Stimulated activated CD4-positive, alpha-beta T cell treated with anti-CD3 and anti-CD28 coated beads, Interleukin-4, amount 100 ng/mL, for 1 hour (primary cell): ENCODE data around the gene CLIC4.
"Not testable (repeated sequence)": the region's sequence is repeated elsewhere in the genome, so short reads cannot be mapped to it uniquely, and the experiment has no call there.

Experiments
- DNase-seq: peaks from one replicate; pipeline ENCODE4 v3.0.0-alpha.2; 2020

CLIC4 gene

DNA sequence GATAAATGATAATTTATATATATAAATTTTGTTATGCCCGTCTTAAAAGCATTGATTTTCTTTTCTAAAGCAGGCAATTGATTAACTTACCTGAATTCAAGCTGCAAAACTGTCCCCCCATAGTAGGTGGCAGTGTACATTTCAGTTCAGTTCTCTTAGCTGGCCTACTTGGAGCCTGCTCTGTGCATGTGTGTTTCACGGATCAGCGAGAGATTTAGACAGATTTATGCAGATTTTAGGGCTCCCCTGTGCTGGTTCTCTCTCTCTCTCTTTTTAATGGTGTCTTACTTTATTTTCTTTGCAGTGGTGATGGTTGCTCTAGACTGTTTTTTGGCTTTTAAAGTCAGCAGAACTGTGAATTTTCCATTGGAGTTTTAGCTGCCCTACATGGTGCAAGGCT, 30.7 kb downstream of the CLIC4 start:
- no peak for DNase-seq

DNA sequence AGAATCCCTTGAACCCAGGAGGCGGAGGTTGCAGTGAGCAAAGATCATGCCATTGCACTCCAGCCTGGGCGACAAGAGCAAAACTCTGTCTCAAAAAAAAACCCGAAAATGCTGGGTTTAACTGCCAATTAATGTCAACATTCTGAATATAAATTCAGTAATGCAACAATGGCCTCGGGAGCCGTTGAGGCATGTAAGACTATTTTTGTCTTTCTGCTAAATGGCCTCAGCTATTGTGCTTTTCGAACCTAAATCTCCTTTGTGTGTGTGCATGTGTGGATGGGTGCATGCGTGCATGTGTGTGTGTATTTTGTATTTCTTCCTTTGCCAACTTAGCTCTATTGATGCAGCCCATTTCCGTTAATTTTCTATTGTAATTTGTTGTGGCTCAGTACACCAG, 31.6 kb downstream of the CLIC4 start:
- no peak for DNase-seq

DNA sequence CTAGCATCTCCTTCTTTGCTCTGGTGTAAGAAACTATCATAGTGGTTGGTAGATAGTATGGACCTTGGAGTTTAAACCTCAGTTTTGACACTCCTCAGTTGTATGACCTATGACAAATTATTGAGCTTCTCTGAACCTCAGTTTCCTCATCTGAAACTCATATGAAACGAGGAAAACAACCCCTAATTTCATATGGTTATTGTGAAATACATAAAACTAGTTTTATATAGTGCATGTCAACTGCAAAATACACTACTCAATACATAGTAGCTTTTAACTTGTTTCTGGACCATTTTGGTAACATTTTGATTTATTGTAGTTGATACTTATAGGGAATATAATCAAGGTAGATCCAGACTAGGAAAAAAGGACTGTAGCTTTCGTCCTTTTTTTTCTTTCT, 32.9 kb downstream of the CLIC4 start:
- DNase-seq: no peak

DNA sequence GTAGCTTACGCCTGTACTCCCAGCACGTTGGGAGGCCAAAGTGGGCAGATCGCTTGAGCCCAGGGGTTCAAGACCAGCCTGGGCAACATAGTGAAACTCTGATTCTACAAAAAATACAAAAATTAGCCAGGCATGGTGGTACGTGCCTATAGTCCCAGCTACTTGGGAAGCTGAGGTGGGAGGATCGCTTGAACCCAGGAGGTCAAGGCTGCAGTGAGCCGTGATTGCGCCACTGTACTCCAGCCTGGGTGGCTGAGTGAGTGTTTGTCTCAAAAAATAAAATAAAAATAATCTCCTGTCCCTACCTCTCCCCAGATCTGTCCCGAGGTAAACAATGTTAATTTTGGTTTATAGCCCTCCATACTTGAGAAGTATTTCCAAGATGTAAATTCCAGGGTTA, 34.0 kb downstream of the CLIC4 start:
- not testable (repeated sequence) for DNase-seq

DNA sequence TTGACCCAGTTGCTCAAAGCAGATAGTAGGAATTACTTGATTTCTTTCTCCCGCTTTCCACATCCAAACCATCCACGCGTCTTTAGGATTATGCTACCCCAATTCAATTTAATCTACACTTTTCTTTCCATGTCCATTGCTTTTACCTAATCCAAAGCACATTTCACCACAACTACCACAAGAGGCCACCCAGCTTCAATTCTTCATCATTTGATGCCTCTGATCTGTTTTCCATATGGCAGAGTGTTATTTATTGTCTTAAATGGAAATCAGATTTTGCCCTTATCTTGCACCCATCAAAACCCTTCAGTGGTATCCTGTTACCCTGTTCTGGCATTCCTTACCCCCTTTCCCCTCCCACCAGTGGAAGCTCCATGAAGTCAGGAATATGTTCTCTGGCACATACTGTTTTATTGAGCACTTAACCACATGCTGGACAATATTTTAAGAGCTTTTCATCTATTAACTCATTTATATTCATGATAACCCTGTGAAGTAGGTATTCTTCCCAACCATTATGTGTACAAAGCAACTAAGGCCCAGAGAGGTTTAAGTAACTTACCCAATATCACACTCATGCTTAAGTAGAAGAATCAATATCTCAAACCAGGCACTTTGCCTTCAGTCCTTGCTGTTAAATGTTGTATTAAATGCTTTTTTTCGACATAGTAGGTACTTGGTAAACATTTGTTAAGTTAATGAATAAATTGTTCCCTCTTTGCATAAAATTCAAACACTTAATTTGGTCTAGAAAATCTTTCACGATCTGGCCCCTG, 34.6 kb downstream of the CLIC4 start:
- no peak for DNase-seq

DNA sequence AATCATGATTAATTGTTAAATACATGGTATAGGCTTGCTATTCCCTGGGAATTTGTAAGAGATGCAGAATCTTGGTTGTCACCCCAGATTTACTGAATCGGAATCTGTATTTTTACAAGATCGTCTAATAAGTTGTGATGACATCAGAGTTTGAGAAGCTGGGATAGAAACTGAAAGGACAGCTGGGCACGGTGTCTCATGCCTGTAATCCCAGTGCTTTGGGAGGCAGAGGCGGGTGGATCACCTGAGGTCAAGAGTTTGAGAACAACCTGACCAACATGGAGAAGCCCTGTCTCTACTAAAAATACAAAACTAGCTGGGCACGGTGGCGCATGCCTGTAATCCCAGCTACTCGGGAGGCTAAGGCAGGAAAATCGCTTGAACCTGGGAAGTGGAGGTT, 35.4 kb downstream of the CLIC4 start:
- DNase-seq: not testable (repeated sequence)

DNA sequence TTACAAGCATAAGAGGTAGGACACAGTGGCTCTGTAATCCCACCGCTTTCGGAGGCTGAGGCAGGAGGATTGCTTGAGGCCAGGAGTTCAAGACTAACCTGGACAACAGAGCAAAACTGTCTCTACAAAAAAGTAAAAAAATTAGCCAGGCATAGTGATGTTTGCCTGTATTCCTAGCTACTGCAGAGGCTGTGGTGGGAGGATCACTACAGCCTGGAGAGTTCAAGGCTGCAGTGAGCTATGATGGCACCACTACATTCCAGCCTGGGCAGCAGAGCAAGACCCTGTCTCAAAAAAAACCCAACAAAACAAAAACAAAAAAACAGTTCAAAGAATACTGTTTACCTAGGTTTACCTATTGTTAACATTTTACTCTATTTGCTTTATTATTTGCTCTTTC, 37.4 kb downstream of the CLIC4 start:
- no peak for DNase-seq

DNA sequence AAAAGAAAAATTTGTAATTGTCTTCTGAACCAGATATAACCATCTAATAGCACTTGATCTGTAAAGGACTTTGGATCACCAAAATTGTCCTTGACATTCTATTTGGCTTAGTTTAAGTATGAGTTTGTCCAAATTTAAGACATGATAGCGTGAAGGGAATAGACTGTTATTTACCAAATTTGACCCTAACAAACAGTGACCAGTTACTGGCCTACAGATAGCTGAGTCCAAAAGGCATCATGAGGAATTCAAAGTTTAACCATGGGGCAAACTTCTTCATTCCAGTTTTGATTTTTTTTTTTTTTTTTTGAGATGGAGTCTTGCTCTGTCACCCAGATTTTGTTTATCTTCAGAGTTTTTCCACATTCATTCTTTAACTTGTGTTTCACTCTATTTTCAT, 38.5 kb downstream of the CLIC4 start:
- DNase-seq: no peak

DNA sequence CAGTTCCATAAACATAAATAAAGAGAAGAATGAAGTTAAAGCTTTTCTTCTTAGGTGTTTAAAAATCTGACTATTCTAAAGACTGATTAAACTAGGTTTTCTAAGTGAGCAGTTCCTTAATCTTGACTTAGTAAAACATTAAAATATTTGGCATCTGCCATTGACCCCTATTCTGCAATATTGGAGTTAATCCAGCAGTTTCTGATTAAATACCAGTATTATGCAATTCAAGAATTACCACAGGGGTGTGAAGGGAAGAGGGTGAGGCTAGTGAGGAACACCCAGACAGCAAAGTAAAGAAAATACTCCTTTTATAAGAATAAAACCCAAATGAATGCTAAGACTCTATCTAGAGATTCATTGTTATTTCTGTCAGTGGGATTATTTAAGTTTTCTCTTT, 40.9 kb downstream of the CLIC4 start:
- DNase-seq: no peak

DNA sequence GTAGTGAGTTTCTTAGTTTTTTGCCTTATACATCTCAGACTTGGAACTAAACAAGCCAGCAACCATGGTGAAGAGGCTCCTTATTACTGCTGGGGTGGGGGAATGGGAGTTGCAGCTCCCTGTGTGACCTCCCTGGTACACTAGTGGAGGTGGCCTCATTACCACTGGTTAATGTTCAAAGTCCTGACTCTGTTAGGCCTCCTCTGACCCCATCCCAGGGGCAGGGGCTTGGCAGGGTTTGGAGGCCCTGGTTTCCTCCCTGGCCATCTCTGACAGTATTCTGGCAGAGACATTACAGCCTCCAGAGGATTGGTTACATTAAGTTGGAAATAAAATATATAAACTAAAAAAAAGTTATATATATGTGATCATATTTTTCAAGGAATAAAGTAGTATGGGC, 45.2 kb downstream of the CLIC4 start:
- DNase-seq: no peak

DNA sequence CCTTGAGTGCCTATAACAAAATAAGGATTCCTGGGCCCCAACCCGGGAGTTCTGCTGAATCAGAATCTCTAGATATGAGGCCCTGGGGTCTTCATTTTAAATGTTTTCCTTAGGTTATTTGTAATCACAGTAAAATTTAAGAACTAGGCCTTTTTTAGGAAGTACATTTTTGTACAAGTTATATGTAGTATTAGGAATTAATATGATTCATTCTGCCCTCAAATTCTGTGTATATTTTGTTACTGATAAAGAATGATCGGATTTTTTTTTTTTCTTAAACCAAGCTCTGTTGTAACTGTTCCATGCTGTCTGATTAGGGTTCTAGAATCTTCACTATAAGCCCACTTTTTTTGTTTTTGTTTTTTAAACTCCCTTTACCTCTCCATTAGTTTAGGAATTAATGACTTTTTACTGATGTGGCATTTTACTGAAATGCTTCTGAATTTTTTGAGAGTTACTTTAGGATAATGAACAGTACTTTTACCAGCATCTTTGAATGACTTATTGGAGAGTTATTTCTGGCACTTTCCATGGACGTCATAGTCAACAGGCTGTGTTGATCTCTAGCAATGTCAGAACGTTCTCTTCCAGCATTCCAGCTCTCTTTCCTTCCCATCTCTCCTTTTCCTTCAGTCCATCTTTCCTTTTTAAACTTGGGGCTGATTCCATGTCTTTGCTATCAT, 48.3 kb downstream of the CLIC4 start:
- DNase-seq: no peak

DNA sequence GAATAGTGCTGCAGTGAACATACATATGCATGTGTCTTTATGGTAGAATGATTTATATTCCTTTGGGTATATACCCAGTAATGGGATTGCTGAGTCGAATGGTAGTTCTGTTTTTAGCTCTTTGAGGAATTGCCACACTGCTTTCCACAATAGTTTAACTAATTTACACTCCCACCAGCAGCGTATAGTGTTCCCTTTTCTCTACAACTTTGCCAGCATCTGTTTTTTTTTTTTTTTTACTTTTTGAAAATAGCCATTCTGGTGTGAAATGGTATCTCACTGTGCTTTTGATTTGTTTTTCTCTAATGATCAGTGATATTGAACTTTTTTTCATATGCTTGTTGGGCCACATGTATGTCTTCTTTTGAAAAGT, 48.9 kb downstream of the CLIC4 start:
- not testable (repeated sequence) for DNase-seq

DNA sequence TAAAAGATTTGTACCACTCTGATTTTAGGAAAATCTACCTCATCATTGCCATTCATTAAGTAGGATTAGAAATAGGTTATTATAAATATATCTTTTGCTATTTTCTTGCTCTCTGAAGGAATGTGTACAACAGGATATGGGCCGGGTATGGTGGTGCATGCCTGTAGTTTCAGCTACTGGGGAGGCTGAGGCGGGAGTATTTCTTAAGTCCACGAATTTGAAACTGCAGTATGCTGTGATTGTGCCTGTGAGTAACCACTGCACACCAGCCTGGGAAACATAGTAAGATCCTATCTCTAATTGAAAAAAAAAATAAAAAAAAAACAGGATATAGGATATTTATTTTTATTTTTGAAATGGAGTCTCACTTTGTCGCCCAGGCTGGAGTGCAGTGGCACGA, 50.0 kb downstream of the CLIC4 start:
- DNase-seq: no peak

DNA sequence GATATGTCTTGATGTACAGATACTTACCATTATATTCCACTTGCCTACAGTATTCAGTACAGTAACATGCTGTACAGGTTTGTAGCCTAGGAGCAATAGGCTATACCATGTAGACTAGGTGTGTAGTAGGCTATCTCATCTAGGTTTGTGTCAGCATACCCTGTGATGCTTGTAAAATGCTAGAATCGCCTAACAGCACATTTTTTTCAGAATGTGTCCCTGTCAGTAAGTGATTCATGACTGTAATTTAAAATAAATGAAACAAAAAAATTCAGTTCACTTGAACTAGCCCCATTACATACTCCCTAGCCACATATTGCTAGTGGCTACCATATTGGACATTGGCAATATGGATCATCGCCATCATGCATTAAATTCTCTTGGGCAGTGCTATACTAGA, 51.3 kb downstream of the CLIC4 start:
- DNase-seq: no peak

DNA sequence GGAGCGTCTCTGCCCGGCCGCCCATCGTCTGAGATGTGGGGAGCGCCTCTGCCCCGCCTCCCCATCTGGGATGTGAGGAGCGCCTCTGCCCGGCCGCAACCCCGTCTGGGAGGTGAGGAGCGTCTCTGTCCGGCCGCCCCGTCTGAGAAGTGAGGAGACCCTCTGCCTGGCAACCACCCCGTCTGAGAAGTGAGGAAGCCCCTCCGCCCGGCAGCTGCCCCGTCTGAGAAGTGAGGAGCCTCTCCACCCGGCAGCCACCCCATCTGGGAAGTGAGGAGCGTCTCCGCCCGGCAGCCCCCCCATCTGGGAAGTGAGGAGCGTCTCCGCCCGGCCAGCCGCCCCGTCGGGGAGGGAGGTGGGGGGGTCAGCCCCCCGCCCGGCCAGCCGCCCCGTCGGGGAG, 54.0 kb downstream of the CLIC4 start:
- not testable (repeated sequence) for DNase-seq

DNA sequence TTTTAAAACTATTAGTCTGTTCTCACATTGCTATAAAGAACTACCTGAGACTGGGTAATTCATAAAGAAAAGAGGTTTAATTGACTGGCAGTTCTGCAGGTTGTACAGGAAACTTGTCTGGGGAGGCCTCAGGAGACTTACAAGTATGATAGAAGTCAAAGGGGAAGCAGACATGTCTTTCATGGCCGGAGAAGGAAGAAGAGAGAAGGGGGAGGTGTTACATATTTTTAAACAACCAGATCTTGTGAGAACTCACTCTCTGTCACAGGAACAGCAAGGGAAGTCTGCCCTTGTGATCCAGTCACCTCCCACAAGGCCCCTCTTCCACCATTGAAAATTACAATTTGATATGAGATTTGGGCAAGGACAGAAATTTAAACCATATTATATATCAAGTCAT, 55.9 kb downstream of the CLIC4 start:
- no peak for DNase-seq

DNA sequence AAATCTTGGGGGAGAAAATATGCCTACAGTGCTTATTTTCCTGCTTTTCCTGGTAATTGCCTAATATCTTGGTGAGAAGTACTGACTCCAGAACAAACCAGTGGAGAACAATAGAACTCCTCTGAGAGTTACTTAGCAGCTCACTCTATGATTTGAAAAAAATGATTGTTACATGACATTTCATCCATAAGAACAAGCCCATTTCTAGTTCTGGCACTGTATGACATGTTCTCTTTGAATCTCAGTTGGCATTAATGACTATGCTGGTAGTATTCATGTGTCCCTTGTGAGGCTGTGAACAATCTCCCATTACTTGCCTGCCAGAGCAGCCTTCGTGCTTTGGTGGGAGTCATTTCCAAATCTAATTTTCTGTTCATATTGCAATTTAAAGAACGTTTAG, 58.0 kb downstream of the CLIC4 start:
- DNase-seq: no peak

DNA sequence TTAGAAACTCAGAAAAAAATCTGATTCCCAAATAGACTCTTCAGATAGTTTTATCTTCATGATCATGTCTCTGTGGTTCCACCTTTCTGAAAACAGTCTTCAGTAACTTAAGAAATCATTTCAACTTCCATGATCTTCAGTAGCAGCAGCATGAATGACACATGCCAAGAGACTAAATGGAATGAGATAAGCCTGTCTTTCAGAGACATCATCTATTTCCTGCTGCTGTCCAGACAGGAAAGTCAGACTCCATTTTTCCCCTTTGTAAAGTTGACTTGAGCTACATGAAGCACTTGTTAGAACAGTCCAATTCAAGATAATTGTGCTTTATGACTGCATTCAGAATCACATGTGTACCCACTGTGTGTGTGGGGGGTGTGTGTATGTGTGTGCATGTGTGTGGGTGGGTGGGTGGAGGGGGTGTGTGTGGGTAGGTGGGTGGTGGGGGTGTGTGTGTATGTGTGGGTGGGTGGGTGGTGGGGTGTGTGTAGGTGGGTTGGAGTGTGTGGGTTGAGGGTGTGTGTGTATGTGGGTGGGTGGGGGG, 58.8 kb downstream of the CLIC4 start:
- DNase-seq: no peak

DNA sequence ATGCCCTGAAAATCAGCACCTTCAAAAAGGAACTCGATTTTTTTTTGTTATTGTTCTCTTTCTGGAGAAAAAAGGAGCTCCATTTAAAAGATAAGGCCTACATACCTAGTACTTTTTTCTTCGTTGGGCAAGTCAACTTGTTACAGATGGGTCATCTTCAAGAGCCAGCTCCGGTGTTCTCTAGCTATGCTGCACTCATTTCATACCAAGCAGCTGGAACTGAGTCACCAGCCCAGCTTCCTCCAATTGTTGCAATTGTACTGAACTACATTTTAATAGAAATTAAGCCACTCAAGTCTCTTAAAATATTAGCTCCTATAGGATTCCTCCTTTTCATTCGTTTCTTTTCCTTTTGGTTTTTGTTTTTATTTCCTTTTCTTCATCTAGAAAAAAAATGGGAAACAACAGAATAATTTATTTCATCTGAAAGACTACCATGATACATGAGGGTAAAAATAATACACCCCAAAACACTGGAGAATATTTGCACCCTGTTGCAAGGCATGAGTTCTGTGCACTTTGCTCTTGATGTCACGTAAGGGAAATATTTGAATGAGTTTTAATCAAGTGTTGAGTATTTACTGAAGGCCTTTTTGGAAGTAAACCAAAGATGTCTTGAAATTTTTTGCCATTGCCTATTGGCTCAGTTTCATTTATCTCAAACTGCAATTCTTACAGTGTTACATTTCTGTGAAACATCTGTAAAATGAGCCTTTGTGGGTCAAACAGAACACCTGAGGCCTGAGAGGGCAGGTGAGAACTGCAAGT, 60.5 kb downstream of the CLIC4 start:
- no peak for DNase-seq

DNA sequence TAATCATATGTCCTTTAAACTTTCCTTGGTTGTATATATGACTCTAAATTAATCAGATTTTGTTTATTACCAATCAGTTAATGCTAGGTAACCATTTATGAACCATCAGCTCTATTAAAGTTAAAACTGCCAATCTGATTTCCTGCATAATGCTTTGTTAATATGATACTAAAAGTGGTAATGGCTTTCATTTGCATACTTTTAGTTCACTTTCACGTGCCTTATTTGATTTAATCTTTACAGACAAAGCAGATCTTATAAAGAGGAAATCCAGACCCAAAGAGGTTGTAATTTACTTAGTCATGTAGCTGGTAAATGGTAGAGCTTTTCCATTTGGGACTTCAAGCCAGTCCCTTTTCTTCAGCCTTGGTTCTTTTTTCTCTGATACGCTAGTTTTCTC, 61.3 kb downstream of the CLIC4 start:
- DNase-seq: no peak

DNA sequence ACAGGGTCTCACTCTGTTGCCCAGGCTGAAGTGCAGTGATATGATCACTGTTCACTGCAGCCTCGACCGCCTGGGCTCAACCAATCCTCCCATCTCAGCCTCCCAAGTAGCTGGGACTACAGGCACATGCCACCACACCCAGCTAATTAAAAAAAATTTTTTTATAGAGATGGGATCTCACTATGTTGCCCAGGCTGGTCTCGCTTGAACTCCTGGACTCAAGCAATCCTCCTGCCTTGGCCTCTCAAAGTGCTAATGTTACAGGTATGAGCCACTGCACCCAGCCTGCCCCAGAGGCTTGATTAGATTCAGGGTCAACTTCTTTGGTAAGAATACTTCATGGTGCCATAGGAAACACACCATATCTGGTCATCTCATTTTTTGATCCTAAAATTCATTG, 66.2 kb downstream of the CLIC4 start:
- DNase-seq: not testable (repeated sequence)

DNA sequence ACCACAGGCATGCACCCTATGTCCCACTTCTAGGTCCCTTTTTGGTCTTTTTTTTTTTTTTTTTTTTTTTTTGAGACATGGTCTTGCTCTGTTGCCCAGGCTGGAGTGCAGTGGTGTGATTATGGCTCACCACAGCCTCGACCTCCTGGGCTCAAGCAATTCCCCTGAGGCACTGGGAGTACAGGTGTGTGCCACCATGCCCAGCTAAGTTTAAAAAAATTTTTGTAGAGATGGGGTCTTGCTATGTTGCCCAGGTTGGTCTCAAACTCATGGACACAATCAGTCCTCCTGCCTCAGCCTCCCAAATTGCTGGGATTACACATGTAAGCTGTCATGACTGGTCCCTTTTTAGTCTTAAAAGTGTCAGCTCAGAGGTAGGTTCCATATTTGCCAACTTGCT, 75.0 kb downstream of the CLIC4 start:
- not testable (repeated sequence) for DNase-seq

DNA sequence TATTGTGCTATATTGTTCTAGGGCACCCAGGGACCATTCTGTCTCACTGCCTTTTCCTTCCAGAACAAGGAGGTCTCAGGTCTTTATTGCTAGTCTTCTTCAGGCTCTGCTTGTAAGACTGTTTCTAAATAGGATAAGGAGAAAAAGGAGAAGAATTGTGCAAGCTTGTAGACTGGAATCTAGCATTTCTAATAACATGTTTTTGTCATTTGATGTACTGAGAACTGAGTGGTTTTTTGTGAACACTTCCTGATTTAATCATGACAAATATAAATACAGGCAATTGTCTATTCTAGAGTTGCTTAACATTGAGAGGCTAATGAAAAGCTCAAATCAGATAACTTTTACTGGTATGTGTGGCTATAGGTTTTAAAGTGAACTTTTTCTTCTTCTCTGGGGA, 77.6 kb downstream of the CLIC4 start:
- no peak for DNase-seq

DNA sequence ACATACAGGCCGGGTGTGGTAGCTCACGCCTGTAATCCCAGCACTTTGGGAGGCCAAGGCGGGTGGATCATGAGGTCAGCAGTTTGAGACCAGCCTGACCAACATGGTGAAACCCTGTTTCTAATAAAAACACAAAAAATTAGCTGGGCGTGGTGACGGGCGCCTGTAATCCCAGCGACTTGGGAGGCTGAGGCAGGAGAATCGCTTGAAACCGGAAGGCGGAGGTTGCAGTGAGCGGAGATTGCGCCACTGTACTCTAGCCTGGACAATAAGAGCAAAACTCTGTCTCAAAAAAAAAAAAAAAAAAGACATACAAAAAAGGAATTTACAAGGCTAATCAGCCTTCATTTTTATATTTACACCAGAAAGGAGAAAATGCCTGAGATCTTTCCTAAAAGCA, 78.2 kb downstream of the CLIC4 start:
- DNase-seq: not testable (repeated sequence)
